Activated naive CD8-positive, alpha-beta T cell treated with anti-CD3 and anti-CD28 coated beads, Interleukin-2, amount 50 U/mL, for 16 hours (primary cell): ENCODE measurements around the gene DKK1.
"Not testable (repeated sequence)": the region's sequence is repeated elsewhere in the genome, so short reads cannot be mapped to it uniquely, and the experiment has no call there.

Experiments used
- DNase-seq: peaks from one replicate; pipeline ENCODE4 v3.0.0-alpha.2; 2020; ENCODE audit warnings: low read depth, low spot score

Gene DKK1

DNA sequence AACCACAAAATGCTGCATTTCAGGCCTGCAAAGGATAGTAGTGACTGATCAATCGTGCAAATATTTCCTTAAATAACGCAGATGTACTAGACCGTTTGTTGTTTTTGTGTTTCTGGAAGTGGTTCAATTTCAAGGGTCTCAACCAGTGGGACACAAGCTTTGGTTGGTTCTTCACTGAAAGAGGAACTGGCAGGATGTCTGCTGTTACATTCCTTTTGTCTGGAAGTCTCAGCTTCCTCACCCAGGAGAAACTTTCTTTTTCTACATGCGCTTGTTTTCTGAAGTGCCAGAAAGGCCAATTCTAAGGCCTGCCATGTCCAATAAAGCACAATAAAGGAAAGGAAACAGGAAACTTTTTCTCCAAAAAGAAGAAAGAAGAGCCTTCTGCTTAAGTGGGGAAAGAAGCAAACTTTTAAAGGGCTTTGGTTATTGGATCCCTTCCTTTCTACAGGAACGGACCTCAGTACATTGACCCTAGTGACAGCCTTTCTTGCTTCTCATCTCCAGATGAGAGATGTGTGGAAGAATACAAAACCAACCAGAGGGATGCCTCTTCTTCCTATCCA lies 4.1 kb downstream of the DKK1 start:
- no peak for DNase-seq

DNA sequence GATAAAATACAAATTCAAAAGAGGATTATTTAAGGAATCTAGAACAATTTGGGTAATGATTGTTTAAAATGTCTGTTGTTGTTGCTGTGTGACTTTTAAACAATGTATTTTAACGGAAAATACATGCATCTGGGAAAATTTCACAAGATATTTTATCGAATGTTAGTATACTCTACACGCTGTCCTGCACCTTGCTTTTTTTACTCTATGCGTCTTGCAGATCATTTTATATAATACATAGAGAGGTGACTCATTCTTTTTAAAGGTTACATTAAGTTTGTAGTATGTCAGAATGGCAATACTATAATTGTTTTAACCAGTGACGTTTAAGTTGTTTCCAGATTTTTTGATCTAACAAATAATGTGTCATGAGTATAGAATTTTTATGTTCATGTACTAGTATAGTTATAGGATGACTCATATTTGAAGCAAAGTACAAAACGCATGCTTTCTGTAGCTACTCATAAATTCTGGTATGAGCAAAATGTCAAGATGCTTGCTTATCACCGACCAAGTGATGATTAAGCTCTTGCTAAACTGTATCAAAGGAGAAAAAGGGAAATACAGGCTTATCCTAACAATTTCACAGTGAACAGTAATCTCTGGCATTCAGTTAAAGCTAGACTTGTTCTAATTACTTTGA lies 4.9 kb downstream of the DKK1 start:
- DNase-seq: no peak

DNA sequence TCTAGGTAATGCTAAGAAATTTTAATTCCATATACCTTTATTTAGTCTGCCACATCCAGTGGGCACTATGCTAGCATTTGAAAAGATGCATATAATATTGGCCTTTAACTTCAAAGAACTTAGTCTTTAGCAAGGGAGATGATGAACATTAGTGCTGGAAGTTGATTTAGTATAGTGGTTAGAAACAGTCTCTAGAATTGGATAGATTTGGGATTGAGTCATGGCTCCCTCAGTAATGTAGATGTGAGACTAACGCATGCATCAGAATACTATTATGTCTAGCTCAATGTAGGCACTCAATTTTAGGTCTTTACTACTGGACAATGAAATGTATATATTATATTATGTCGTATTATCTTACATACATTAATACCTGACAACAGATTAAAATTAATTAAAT lies 5.8 kb downstream of the DKK1 start:
- DNase-seq: no peak

DNA sequence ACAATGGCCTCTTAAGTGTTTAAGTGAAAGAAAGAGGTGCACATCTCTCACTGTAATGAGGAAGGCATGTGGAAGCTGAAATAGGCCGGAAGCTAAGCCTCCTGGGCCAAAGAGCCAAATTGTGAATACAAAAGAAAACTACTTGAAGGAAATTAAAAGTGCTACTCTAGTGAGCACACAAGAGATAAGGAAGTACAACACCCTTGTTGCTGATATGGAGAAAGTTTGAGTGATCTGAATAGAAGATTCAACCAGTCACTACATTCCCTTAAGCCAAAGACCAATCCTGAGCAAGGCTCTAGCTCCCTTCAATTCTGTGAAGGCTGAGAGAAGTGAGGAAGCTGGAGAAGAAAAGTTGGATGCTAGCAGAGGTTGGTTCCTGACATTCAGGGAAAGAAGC lies 8.2 kb downstream of the DKK1 start:
- DNase-seq: no peak

DNA sequence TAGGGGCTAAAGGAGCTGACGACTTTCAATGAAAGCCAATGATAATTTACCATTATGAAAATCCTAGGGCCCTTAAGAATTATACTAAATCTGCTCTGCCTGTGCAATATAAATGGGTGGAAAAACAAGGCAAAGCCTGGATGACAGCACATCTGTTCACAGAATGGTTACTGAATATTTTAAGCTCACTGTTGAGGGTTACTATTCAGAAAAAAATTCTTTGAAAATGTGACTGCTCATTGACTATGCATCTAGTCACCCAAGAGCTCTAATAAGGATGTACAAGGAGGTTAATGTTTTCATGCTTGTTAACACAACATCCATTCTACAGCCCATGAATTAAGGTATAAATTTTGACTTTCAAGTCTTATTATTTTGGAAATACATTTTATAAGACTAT lies 8.9 kb downstream of the DKK1 start:
- no peak for DNase-seq

DNA sequence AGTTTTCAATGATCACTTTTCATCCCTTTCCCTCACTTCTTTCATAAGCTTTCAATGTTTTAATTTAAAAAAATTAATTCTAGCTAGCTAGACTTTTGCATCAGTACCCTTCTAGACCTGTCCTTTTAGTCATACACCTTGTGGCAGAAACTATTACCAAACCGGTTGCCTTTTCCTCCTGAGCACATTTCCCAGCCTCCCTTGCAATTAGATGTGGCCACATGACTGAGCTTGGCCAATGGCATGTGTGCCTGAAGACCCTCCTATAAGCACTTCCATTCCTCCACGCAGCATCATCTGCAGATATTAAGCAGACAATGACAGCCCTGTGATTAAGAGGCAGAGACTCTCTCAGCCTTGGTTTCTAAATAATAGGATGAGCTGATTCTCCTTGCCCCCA lies 12.3 kb downstream of the DKK1 start:
- DNase-seq: no peak

DNA sequence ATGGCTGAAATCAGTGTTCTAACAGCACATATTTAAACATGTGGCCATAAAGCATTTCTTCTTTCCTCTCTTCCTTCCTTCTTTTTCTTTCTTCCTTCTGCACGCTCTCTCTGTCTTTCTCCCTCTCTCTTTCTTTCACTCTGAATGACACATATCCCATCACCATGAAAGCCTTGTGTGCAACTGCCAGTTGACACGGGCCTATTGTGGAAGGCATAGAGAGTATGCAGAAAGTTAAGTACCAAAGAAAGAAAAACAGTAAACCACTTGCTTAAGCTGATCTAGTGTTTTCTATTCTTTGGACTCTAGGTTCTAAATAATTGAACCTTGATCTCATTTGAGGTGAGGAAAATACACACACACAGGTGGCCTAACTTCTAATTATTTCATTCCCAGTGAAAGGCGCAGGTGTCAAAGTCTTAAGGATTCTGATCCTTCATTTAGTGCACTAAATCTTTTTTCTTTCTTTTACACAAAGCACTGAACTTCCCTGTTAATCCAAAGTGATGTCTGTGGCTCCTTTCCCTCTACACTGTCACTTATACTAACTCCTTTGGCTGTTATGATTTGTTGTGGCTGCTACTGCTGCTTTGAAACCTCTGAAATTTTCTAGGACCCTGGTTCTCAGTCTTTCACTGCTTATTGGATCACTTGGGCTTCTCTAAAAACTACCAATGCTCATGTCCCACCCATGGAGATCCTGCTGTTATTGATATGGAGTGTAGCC lies 17.7 kb downstream of the DKK1 start:
- no peak for DNase-seq

DNA sequence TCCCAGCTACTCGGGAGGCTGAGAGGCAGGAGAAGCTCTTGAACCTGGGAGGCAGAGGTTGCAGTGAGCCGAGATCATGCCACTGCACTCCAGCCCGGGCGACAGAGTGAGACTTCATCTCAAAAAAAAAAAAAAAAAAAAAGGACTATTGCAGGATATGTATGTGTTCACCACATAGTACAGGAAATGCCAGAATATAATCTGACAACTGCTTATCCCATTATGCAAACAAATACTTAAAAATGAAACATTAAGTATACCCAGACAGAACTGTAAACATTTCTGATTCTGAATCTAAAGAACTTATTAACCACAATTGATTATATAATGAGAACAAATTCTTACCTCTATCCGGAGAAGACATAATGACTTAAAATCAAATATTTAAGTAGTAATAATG lies 18.7 kb downstream of the DKK1 start:
- DNase-seq: no peak

DNA sequence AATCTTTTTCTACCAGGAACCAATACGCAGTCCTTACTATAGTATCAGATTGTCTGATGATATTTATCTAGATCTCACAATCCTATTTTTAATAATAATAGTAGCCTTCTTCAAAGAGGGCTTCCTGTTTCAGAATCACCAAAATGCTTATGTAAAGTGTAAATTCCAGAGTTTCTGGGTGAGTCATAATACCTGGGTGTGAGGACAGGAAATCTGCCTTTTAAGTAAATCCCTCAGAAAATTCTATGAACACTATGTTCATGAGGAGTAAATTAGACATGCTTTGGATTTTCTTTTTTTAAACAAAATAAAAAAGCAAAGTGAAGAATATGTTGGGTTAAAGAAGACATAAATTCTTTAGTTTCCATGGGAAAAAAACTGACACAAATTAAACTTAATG lies 20.5 kb downstream of the DKK1 start:
- no peak for DNase-seq

DNA sequence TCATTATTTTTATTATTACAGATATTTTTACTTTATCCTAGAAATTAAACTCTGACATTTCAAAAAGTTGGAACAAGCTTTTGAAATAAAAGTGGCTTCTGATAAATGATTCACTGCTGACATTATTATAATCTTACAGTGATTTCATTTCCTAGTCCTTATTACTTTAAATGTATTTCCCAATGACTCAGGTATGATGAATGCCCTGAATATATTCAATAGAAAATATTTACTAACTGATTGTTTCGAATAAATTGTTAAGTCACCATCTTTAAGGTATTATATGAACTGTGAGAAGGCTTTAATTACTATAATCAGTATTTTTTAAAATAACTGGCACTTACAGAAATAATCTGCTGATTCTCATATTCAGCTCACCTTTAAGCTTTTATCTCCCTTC lies 21.6 kb downstream of the DKK1 start:
- no peak for DNase-seq

DNA sequence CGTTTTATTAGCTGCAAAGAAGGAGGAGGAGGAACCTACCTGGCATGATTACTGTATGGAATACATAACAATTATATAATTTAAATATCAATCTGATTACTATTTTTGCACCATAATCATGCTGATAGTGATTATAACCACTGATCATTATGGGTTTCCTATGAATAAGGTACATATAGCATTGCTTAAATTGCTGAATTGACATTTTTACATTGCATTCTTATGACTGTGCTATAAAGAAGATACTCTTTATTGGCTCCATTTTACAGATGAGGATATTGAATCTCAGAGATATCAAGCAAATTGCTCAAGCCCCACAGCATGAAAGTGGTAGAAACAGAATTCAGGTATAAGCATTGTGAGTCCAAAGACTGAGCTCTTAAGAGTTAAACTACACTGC lies 23.1 kb downstream of the DKK1 start:
- DNase-seq: no peak

DNA sequence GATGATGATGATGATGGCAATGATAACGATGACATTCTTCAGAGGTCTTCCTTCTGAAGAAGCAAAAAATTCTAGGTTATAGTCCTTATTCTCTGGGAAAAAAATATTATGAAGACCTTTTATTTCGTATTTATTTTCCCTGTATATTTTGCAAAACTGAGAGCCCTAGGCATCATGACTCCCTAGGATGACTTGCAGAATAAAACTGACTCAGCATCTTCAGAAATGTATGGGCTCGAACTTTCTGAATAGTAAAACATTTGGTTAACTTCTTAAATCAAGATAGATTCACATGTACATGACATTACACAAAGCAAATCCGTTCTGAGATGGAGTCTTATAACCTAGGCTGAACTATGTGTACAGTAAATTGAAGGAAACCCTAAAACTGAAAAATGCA lies 29.4 kb downstream of the DKK1 start:
- DNase-seq: no peak

DNA sequence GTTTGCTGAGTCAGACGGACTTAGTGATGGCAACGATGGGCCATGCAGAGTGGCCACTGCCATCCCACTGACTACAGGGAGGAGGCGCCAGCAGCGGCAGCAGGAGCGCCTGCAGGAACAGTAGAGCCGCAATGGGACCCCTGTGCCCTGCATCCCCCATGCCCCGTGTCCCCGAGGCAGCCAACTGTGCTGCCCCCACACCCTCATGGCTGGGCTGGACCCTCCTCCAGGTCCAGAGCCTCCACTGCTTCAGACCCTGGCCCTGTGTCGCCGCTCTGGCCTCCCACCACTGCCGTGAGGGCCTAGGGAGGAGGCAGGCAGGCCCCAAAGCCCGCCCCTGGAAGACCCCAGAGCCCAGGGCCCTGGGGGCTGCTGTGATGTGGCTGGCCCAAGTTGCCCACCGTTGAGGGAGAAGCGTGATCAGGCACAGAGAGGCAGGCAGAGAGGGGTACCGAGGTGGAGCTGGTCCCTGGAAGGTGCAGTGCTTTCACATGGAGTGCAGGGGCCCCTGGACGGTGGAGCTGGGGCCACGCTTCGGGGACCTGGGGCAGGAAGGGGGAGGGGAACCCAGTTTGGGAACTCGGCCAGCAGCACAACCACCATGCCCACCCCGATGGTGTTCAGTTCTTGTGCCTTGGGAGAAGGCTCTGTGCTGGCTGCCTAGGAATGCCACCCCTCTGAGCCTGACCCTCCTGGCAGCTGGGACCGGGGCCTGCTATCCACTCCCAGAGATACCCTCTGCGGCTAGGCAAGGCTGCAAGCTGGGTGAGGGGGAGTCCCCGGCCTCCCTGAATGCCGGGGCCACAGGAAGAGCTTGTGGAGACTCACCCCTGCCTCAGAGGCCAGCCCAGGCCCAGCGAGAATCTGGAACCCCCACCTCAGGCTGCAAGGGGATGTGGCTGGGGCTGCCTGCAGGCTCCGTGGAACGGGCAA lies 32.6 kb downstream of the DKK1 start:
- DNase-seq: no peak

DNA sequence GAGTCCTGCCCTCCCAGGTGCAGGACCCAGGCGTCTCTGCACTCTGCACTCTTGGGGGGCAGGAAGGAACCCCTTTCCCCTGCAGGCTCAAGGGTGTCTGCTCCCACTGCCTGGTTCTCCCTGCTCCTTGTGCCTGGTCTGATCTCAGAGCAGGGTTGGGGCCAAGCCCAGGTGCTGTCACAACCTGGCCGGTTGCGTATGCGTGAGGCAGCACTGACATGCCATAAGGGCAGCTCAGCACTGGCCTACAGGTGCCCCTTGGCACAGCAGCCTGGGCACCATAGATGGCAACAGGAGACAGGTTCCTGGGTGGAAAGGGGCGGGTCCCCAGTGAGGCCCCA lies 33.2 kb downstream of the DKK1 start:
- DNase-seq: no peak

DNA sequence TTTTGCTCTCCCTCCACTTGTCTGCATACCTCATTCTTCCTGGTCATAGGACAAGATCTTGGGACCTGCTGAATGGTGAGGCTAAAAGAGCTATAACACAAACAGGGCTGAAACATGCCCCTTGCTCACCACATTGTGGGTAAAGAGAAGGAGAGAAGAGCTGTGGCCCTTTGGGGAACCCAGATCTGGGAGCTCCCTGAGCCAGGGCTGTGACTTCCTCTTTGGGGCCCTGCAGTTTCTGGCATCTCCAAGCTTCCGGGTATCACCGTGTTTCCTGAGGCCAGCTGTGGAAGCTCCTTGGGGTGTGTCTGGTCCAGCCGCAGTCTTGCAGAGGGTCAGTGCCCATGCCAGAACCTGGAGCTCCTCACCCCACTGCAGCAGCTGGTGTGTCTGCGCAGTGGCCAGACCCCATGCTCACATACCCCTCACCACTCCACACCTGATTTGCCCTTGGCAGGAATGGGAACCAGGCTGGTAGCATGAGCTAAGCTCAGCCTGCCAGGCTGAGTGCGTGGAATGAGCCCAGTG lies 34.0 kb downstream of the DKK1 start:
- DNase-seq: no peak

DNA sequence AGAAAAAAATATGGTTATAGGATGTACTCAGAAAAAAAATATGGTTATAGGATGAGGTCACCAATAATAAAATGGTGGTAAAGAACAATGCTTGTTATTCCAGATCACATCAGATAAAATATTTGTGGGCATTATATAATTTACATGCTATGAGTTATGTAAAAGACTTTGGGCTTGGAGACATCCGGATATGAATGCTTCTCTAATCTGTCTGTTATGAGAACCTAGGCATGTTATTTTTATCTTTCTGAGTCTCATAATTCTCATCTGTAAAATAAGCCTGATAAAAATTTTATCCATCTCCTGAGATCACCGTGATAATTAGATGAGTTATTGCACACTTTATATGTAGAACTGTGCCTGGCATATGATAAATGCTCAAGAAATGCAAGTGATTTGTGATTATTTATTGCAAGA lies 37.8 kb downstream of the DKK1 start:
- DNase-seq: no peak

DNA sequence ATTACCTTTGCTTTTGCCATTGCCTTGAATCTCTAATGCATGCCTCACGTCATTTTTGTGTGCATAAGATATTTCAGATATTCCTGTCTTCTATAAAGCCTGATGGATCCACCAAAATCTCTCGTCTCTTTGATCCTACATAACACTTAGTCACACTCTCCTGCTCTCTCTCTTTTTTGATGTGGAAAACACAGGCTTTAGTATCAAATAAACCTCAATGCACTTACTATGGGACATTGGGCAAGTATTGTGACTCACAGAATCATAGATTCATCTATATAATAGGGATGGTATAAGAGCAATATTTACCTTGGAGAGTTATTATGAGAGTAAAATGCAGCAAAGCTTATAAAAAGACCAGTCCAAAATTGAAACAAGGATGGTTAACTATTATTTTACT lies 39.1 kb downstream of the DKK1 start:
- DNase-seq: no peak

DNA sequence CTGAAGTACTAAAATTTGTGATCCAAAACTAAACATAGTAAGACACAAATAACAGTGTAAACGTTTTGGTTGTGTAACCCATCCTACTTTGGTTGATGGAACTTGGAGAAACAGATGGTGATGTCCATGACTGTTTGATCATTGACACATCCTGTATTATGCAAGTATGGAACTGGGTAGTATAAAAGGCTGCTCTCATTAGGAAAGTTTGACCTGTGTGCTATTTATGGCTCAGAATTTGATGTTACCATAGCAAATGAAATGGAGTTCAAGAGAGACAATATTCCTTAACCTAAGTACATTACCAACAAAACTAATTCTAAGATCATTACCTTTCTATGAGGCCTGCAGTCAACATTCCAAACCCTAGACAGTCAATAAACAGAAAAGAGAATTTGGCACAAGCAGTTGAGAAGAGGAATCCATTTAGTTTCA lies 39.9 kb downstream of the DKK1 start:
- DNase-seq: no peak

DNA sequence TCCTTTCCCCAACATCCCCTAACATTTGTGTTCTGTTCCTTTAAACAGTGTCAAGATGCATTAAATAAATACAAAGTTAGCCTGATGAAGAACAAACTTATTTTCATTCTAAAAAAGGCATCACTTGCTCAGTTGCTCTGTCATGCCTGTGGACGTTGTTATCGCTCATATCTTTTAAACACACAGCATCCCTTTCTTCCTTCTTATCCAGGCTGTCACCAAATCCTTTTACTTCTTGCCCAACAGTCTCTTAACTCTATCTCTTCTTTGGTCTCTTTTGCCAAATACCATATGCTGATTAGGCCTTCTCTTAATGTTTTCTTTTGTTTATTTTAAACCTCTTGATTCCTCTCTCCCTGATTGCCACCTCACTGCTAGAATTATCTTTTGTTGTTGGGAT lies 43.9 kb downstream of the DKK1 start:
- no peak for DNase-seq

DNA sequence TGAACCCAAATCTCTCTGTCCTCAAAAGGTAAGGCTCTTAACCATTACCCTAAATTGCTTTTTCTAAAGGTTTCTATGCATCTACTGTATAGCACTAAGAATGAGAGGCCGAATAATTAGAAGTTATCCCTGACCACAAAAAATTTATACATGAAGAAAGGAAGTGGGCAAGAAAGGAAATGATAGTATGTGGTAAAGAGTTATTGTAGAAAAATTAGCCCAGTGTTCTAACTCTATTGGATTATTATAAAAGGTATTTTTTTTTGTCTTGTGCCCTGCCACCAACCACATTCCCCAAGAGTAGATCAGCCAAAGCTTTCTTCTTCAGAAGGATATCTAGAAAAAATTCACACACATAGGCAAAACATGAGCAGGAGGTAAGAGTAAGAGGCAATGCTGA lies 45.4 kb downstream of the DKK1 start:
- no peak for DNase-seq

DNA sequence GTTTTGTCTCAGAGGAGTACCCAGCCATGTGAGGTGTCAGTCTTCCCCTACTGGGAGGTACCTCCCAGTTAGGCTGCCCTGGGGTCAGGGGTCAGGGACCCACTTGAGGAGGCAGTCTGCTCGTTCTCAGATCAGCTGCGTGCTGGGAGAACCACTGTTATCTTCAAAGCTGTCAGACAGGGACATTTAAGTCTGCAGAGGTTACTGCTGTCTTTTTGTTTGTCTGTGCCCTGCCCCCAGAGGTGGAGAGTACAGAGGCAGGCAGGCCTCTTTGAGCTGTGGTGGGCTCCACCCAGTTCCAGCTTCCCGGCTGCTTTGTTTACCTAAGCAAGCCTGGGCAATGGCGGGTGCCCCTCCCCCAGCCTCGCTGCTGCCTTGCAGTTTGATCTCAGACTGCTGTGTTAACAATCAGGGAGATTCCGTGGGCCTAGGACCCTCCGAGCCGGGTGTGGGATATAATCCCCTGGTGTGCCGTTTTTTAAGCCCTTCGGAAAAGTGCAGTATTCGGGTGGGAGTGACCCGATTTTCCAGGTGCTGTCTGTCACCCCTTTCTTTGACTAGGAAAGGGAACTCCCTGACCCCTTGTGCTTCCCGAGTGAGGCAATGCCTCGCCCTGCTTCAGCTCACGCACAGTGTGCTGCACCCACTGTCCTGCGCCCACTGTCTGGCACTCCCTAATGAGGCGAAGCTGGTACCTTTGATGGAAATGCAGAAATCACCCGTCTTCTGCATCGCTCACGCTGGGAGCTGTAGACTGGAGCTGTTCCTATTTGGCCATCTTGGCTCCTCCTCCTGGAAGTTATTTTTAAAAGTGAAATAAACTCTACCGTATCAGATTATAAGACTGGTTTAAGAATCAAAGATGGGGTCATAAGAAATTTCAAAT lies 51.7 kb downstream of the DKK1 start:
- not testable (repeated sequence) for DNase-seq
